Glutamatergic neuron (in vitro differentiated cells): ENCODE results near the gene STON1. TPM values are rescaled to one million over a fixed set of nuclear protein-coding genes. Genes with fewer than 3 reads are reported as not detected.

Experiments used
- DNase-seq: peaks from one replicate; pipeline ENCODE4 v3.0.0; 2022
- H3K27ac Mint-ChIP-seq: one replicate; pipeline ENCODE4 v1.8.0; 2020; ENCODE audit warnings: mild to moderate bottlenecking, mixed read lengths, inconsistent platforms; ENCODE audit not compliant: unreplicated experiment
- H3K27me3 Mint-ChIP-seq: one replicate; pipeline ENCODE4 v1.8.0; 2020; ENCODE audit warnings: mild to moderate bottlenecking, moderate library complexity, mixed read lengths, inconsistent platforms; ENCODE audit not compliant: unreplicated experiment
- H3K36me3 Mint-ChIP-seq: one replicate; pipeline ENCODE4 v1.8.0; 2020; ENCODE audit warnings: mild to moderate bottlenecking, mixed read lengths, inconsistent platforms; ENCODE audit not compliant: unreplicated experiment
- H3K4me1 Mint-ChIP-seq: one replicate; pipeline ENCODE4 v1.8.0; 2020; ENCODE audit warnings: mild to moderate bottlenecking, low read depth, mixed read lengths, inconsistent platforms; ENCODE audit not compliant: unreplicated experiment
- H3K4me3 Mint-ChIP-seq: one replicate; pipeline ENCODE4 v1.8.0; 2020; ENCODE audit warnings: mild to moderate bottlenecking, mixed read lengths, inconsistent platforms; ENCODE audit not compliant: unreplicated experiment
- H3K9me3 Mint-ChIP-seq: one replicate; pipeline ENCODE4 v1.8.0; 2020; ENCODE audit warnings: mild to moderate bottlenecking, moderate library complexity, mixed read lengths, inconsistent platforms; ENCODE audit not compliant: unreplicated experiment
- CTCF ChIP-seq: fragments of 200-600 bp; sonication (generic); IDR thresholded peaks from one replicate; pipeline ENCODE4 v1.5.0; 2021; ENCODE audit not compliant: partially characterized antibody, unreplicated experiment
- total RNA-seq: library from RNA; stranded (reverse); fragmentation: NEBNext Ultra II Directional; extraction: Animal tissue kit (Norgen Biotek cat#: 25700); gene quantifications from one replicate; pipeline ENCODE4 v1.2.1, GENCODE V29; 2021; ENCODE audit not compliant: unreplicated experiment

STON1 gene
- total RNA-seq, 1 donor from 2014 or later, result 4.2 TPM

- Mint-ChIP-seq H3K4me3 (no peak overlapping the region), H3K9me3 (peaks cover 1% of the 10 kb centered on the region), H3K27me3 (peaks cover 4% of the 10 kb centered on the region), H3K27ac (no peak overlapping the region), H3K36me3 (no peaks in the 10 kb centered on the region), H3K4me1 (no peaks in the 10 kb centered on the region)
- TF ChIP-seq CTCF, result no peak
- DNase-seq, result no peak
Observed at GRCh38 chr2:48568547-48568946, 38.6 kb downstream of the STON1 start.

GRCh38 chr2:48569433-48569832, 39.5 kb downstream of the STON1 start:
- H3K4me3 Mint-ChIP-seq, result no peak overlapping the region
- no peaks in the 10 kb centered on the region for H3K4me1 Mint-ChIP-seq
- H3K27me3 Mint-ChIP-seq, result peaks cover 4% of the 10 kb centered on the region
- no peak for DNase-seq
- TF ChIP-seq CTCF, result no peak
- peaks cover under 1% of the 10 kb centered on the region for H3K9me3 Mint-ChIP-seq
- H3K27ac Mint-ChIP-seq, result no peak overlapping the region
- no peaks in the 10 kb centered on the region for H3K36me3 Mint-ChIP-seq

GRCh38 chr2:48572816-48573215, 42.9 kb downstream of the STON1 start:
- no peaks in the 10 kb centered on the region for H3K36me3 Mint-ChIP-seq

GRCh38 chr2:48574353-48575287, 44.7 kb downstream of the STON1 start:
- no peaks in the 10 kb centered on the region for H3K36me3 Mint-ChIP-seq
- H3K27me3 Mint-ChIP-seq, result peaks cover 2% of the 10 kb centered on the region
- H3K27ac Mint-ChIP-seq, result no peak overlapping the region
- no peak overlapping the region for H3K4me3 Mint-ChIP-seq
- no peak for TF ChIP-seq CTCF
- no peaks in the 10 kb centered on the region for H3K9me3 Mint-ChIP-seq
- H3K4me1 Mint-ChIP-seq, result no peaks in the 10 kb centered on the region
- no peak for DNase-seq

More at GRCh38 chr2:48572816-48573215, 42.9 kb downstream of the STON1 start:
- peaks cover 2% of the 10 kb centered on the region for H3K27me3 Mint-ChIP-seq
- H3K4me3 Mint-ChIP-seq, result no peak overlapping the region
- H3K4me1 Mint-ChIP-seq, result no peaks in the 10 kb centered on the region
- H3K9me3 Mint-ChIP-seq, result no peaks in the 10 kb centered on the region
- peak; percentile 34 for DNase-seq
- no peak for TF ChIP-seq CTCF
- no peak overlapping the region for H3K27ac Mint-ChIP-seq

- Mint-ChIP-seq H3K9me3 (no peaks in the 10 kb centered on the region), H3K4me1 (no peaks in the 10 kb centered on the region), H3K4me3 (no peak overlapping the region), H3K27ac (no peak overlapping the region), H3K36me3 (no peaks in the 10 kb centered on the region), H3K27me3 (peaks cover 2% of the 10 kb centered on the region)
- no peak for TF ChIP-seq CTCF
- no peak for DNase-seq
Observed at GRCh38 chr2:48578313-48578712, 48.4 kb downstream of the STON1 start.
